HEK293 (cell line): Measurements from ENCODE around the gene PAXX.
A peak's percentile ranks its signal among the peaks of the same experiment; 100 is the strongest.

Experiments
- CTCF ChIA-PET: fragments of 350-600 bp; formaldehyde crosslinking; extraction: SDS; loops from one replicate; lab custom pipeline; 2021; ENCODE audit warnings: antibody characterized with exemption; lab: Yijun Ruan, JAX
- POLR2A ChIA-PET: fragments of 300-600 bp; formaldehyde crosslinking; extraction: SDS; loops from one replicate; lab custom pipeline; 2020; ENCODE audit warnings: antibody characterized with exemption, inconsistent platforms; lab: Yijun Ruan, JAX
- H3K27ac ChIP-seq: fragments of 200-500 bp; sonication (Bioruptor generic); 2 replicates; pipeline ENCODE4 v1.5.1; 2014; ENCODE audit warnings: low read depth, low read length, control low read depth, inconsistent platforms; ENCODE audit errors: extremely low read depth
- H3K36me3 ChIP-seq, 2 experiments: fragments of 200-500 bp in 1 of 2; sonication (Bioruptor generic) in 1 of 2; 1 replicate in 1 of 2; 2 replicates in 1 of 2; pipeline ENCODE4 v1.5.1; 2014 to 2017; ENCODE audit warnings: inconsistent platforms in 2 of 2, low read length in 2 of 2; ENCODE audit not compliant: control insufficient read depth in 2 of 2, insufficient read depth in 1 of 2
- H3K4me1 ChIP-seq: fragments of 200-500 bp; sonication (Bioruptor generic); 2 replicates; pipeline ENCODE4 v1.5.1; 2014; ENCODE audit warnings: mild to moderate bottlenecking, low read length, inconsistent platforms; ENCODE audit not compliant: control insufficient read depth, insufficient read depth
- H3K4me3 ChIP-seq: 2 replicates; pipeline ENCODE4 v1.5.1; 2011; ENCODE audit warnings: low read depth, mild to moderate bottlenecking, control low read depth, low read length, moderate library complexity
- H3K9me3 ChIP-seq: fragments of 200-500 bp; sonication (Bioruptor generic); 2 replicates; pipeline ENCODE4 v1.5.1; 2014; ENCODE audit warnings: low read depth, low read length, inconsistent platforms; ENCODE audit not compliant: control insufficient read depth, insufficient read depth
- ATF2 ChIP-seq: fragments of 450-650 bp; formaldehyde crosslinking; IDR thresholded peaks from 2 replicates; pipeline ENCODE4 v1.5.1; 2016; ENCODE audit warnings: missing biosample characterization, missing genetic modification characterization, low read depth
- BCL11B ChIP-seq: fragments of 450-650 bp; formaldehyde crosslinking; IDR thresholded peaks from 2 replicates; pipeline ENCODE4 v1.5.1; 2016; ENCODE audit warnings: low read depth, missing biosample characterization, missing genetic modification characterization
- GFI1B ChIP-seq: fragments of 450-650 bp; formaldehyde crosslinking; IDR thresholded peaks from 2 replicates; pipeline ENCODE4 v1.5.1; 2016; ENCODE audit warnings: missing biosample characterization, missing genetic modification characterization
- GLI4 ChIP-seq: fragments of 450-650 bp; formaldehyde crosslinking; IDR thresholded peaks from 2 replicates; pipeline ENCODE4 v1.5.1; 2016; ENCODE audit warnings: missing biosample characterization, missing genetic modification characterization
- PRDM6 ChIP-seq: fragments of 450-650 bp; formaldehyde crosslinking; IDR thresholded peaks from 2 replicates; pipeline ENCODE4 v1.5.1; 2017; ENCODE audit warnings: missing biosample characterization, missing genetic modification characterization
- SP2 ChIP-seq: fragments of 450-650 bp; formaldehyde crosslinking; IDR thresholded peaks from 2 replicates; pipeline ENCODE4 v1.5.1; 2016; ENCODE audit warnings: missing biosample characterization, missing genetic modification characterization
- YY2 ChIP-seq: fragments of 450-650 bp; formaldehyde crosslinking; IDR thresholded peaks from 2 replicates; pipeline ENCODE4 v1.5.1; 2016; ENCODE audit warnings: missing biosample characterization, missing genetic modification characterization
- ZBTB20 ChIP-seq: fragments of 450-650 bp; formaldehyde crosslinking; IDR thresholded peaks from 2 replicates; pipeline ENCODE4 v1.5.1; 2016; ENCODE audit warnings: missing biosample characterization, missing genetic modification characterization
- ZIC2 ChIP-seq: fragments of 450-650 bp; formaldehyde crosslinking; IDR thresholded peaks from 2 replicates; pipeline ENCODE4 v1.5.1; 2016; ENCODE audit warnings: missing biosample characterization, missing genetic modification characterization
- ZNF132 ChIP-seq: fragments of 450-650 bp; formaldehyde crosslinking; IDR thresholded peaks from 2 replicates; pipeline ENCODE4 v1.5.1; 2017; ENCODE audit warnings: missing biosample characterization, missing genetic modification characterization, borderline replicate concordance
- ZNF155 ChIP-seq: fragments of 450-650 bp; formaldehyde crosslinking; IDR thresholded peaks from 2 replicates; pipeline ENCODE4 v1.5.1; 2016; ENCODE audit warnings: missing biosample characterization, missing genetic modification characterization
- ZNF174 ChIP-seq: fragments of 450-650 bp; formaldehyde crosslinking; IDR thresholded peaks from 2 replicates; pipeline ENCODE4 v1.5.0; 2017; ENCODE audit warnings: missing biosample characterization, mild to moderate bottlenecking, missing genetic modification characterization
- ZNF175 ChIP-seq: fragments of 450-650 bp; formaldehyde crosslinking; IDR thresholded peaks from 2 replicates; pipeline ENCODE4 v1.5.1; 2016; ENCODE audit warnings: missing biosample characterization, missing genetic modification characterization
- ZNF211 ChIP-seq: fragments of 450-650 bp; formaldehyde crosslinking; IDR thresholded peaks from 2 replicates; pipeline ENCODE4 v1.5.1; 2016; ENCODE audit warnings: low read depth, missing biosample characterization, missing genetic modification characterization
- ZNF292 ChIP-seq: fragments of 450-650 bp; formaldehyde crosslinking; IDR thresholded peaks from 2 replicates; pipeline ENCODE4 v1.5.1; 2016; ENCODE audit warnings: low read depth, missing biosample characterization, missing genetic modification characterization, borderline replicate concordance
- ZNF350 ChIP-seq: fragments of 450-650 bp; formaldehyde crosslinking; IDR thresholded peaks from 2 replicates; pipeline ENCODE4 v1.5.0; 2017; ENCODE audit warnings: missing biosample characterization, mild to moderate bottlenecking, missing genetic modification characterization
- ZNF416 ChIP-seq: fragments of 450-650 bp; formaldehyde crosslinking; IDR thresholded peaks from 2 replicates; pipeline ENCODE4 v1.5.1; 2016; ENCODE audit warnings: missing biosample characterization, missing genetic modification characterization
- ZNF561 ChIP-seq: fragments of 450-650 bp; IDR thresholded peaks from 2 replicates; pipeline ENCODE4 v1.5.1; 2018; ENCODE audit warnings: missing biosample characterization, missing genetic modification characterization, borderline replicate concordance
- ZNF600 ChIP-seq: fragments of 450-650 bp; formaldehyde crosslinking; IDR thresholded peaks from 2 replicates; pipeline ENCODE4 v1.5.1; 2016; ENCODE audit warnings: missing biosample characterization, missing genetic modification characterization
- ZNF624 ChIP-seq: fragments of 450-650 bp; formaldehyde crosslinking; IDR thresholded peaks from 2 replicates; pipeline ENCODE4 v1.5.1; 2017; ENCODE audit warnings: missing biosample characterization, missing genetic modification characterization
- ZNF629 ChIP-seq: fragments of 450-650 bp; formaldehyde crosslinking; IDR thresholded peaks from 2 replicates; pipeline ENCODE4 v1.5.1; 2017; ENCODE audit warnings: missing biosample characterization, missing genetic modification characterization
- ZNF660 ChIP-seq: fragments of 450-650 bp; IDR thresholded peaks from 2 replicates; pipeline ENCODE4 v1.5.1; 2018; ENCODE audit warnings: missing biosample characterization, mild to moderate bottlenecking, missing genetic modification characterization
- ZNF791 ChIP-seq: fragments of 450-650 bp; formaldehyde crosslinking; IDR thresholded peaks from 2 replicates; pipeline ENCODE4 v1.5.1; 2016; ENCODE audit warnings: missing biosample characterization, missing genetic modification characterization
- ZSCAN23 ChIP-seq: fragments of 450-650 bp; formaldehyde crosslinking; IDR thresholded peaks from 2 replicates; pipeline ENCODE4 v1.5.1; 2016; ENCODE audit warnings: missing biosample characterization, missing genetic modification characterization
- TF ChIP-seq, protein P1 (sequence below): fragments of 450-650 bp; formaldehyde crosslinking; IDR thresholded peaks from 2 replicates; pipeline ENCODE4 v1.5.1; 2016; ENCODE audit warnings: missing biosample characterization, missing genetic modification characterization
- TF ChIP-seq, protein P2 (sequence below): sonication (generic); formaldehyde crosslinking; IDR thresholded peaks from 2 replicates; pipeline ENCODE4 v1.8.1; 2022; ENCODE audit warnings: mild to moderate bottlenecking, moderate library complexity, missing genetic modification reagents

Gene PAXX

DNA sequence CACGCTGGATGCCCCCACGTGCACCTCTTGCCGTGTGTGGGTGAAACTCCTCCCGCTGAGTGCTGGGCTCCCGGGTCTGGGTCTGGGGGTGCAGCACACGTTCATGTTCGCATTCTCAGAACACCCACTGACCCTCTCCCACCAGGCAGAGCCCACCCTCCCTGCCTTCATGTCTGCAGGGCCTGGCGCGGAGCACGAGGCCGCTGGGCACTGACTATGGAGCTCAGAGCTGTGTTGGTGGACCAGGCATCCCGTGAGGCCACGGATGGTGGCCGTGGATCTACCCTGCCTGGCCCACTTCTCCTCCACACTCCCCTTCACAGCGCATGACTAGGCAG lies 31.3 kb upstream of the PAXX start (continued):
- TF ChIP-seq ZNF211 (tag by site-specific recombination) = no peak
- TF ChIP-seq ZNF132 (tag by site-specific recombination) = no peak
- TF ChIP-seq ZNF350 = no peak

DNA sequence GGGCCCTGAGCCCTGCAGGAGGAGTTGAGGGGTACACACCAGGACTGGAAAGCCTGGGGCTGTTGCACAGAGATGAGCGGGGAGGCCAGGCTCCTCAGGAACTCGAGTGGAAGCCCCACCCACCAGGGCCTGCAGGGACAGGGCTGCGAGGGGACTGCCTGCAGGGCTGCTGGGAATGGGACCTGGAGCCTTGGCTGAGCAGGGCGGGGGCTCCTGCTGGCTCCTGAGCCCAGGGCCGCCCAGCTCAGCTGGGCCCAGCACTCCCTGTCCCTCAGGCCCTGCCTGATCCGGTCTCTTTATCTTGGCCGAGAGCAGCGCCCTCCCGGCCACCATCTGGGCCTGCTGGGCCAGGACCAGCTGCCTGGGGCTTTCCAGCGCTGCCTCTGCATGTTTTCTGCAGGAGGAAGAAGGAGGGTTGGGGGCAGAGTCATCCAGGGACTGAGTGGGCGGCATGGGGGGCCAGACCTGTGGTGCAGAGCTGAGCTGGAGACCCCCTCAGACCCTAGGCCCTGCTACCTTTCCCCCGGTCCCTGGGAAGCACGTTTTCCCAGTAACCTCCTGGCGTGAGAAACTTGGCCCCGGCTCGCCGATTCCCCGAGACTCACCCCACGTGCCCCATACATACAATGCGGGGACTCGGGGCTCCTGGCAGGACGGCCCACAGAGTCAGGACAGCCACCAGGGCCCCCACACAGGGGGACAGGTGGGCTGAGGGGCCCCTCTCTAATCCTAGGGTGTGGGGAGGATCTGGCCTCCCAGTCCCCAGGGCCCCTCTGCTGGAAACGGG lies 30.8 kb upstream of the PAXX start:
- no peak for TF ChIP-seq ZNF624 (tag by site-specific recombination)
- TF ChIP-seq SP2 (tag by site-specific recombination) = peak; percentile 15; the same call in 1 of the 2 replicates
- TF ChIP-seq, protein P1, sequence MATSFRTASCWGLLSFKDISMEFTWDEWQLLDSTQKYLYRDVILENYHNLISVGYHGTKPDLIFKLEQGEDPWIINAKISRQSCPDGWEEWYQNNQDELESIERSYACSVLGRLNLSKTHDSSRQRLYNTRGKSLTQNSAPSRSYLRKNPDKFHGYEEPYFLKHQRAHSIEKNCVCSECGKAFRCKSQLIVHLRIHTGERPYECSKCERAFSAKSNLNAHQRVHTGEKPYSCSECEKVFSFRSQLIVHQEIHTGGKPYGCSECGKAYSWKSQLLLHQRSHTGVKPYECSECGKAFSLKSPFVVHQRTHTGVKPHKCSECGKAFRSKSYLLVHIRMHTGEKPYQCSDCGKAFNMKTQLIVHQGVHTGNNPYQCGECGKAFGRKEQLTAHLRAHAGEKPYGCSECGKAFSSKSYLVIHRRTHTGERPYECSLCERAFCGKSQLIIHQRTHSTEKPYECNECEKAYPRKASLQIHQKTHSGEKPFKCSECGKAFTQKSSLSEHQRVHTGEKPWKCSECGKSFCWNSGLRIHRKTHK (tag by site-specific recombination) = no peak
- TF ChIP-seq ZIC2 (tag by site-specific recombination) = peak; percentile 92
- no peak for TF ChIP-seq ZNF416 (tag by site-specific recombination)
- TF ChIP-seq, all 188 proteins: peak for 2
- H3K4me1 ChIP-seq = no peaks in the 10 kb centered on the region
- ChIA-PET POLR2A (interaction anchor here (0.6 to 1.6 kb wide), 2 partner anchors 27 to 30 kb away, joined by 4 read pairs; partner anchors contain the start of gene PAXX), CTCF (interaction anchor here (1.2 to 2.1 kb wide), 2 partner anchors 14 to 67 kb away, joined by 4 to 9 read pairs; no protein-coding TSS in a partner anchor)
- no peaks in the 10 kb centered on the region for H3K36me3 ChIP-seq
- H3K9me3 ChIP-seq = no peaks in the 10 kb centered on the region
- no peak overlapping the region for H3K27ac ChIP-seq
- no peak overlapping the region for H3K4me3 ChIP-seq

GRCh38 chr9:136962163-136962562 lies 30.1 kb upstream of the PAXX start:
- ChIA-PET CTCF (interaction anchor here (0.7 to 2.1 kb wide), 3 partner anchors 14 to 161 kb away, joined by 3 to 9 read pairs (median 4); no protein-coding TSS in a partner anchor), POLR2A (interaction anchor here (1.6 kb wide), 1 partner anchor 30 kb away, joined by 4 read pairs; the partner anchor contains the start of gene PAXX)
- Histone ChIP-seq H3K4me3 (no peak overlapping the region), H3K27ac (no peak overlapping the region), H3K4me1 (no peaks in the 10 kb centered on the region), H3K36me3 (no peaks in the 10 kb centered on the region), H3K9me3 (no peaks in the 10 kb centered on the region)
- TF ChIP-seq, protein P2, sequence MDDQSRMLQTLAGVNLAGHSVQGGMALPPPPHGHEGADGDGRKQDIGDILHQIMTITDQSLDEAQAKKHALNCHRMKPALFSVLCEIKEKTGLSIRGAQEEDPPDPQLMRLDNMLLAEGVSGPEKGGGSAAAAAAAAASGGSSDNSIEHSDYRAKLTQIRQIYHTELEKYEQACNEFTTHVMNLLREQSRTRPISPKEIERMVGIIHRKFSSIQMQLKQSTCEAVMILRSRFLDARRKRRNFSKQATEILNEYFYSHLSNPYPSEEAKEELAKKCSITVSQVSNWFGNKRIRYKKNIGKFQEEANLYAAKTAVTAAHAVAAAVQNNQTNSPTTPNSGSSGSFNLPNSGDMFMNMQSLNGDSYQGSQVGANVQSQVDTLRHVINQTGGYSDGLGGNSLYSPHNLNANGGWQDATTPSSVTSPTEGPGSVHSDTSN (CRISPR knock-in tag) = no peak
- TF ChIP-seq ZNF292 (tag by site-specific recombination) (no peak), SP2 (tag by site-specific recombination) (no peak), ZSCAN23 (no peak), ATF2 (tag by site-specific recombination) (no peak), ZBTB20 (tag by site-specific recombination) (no peak), GLI4 (no peak), ZNF174 (tag by site-specific recombination) (no peak), ZNF791 (tag by site-specific recombination) (no peak), BCL11B (tag by site-specific recombination) (no peak), ZNF155 (tag by site-specific recombination) (no peak), ZNF629 (tag by site-specific recombination) (no peak), ZNF660 (tag by site-specific recombination) (no peak), ZNF600 (tag by site-specific recombination) (no peak), GFI1B (tag by site-specific recombination) (no peak), ZNF132 (tag by site-specific recombination) (no peak), YY2 (no peak), PRDM6 (tag by site-specific recombination) (no peak), ZNF175 (tag by site-specific recombination) (no peak), ZNF561 (tag by site-specific recombination) (no peak)
